ENCODE results near the gene MRPS2. TPM values are rescaled to one million over a fixed set of nuclear protein-coding genes. Genes with fewer than 3 reads are reported as not detected.

MRPS2 gene
- total and polyA plus RNA-seq, 2 of the 4 experiments (the other 2 are of a cell fraction), result 53.1 to 104 TPM

DNA sequence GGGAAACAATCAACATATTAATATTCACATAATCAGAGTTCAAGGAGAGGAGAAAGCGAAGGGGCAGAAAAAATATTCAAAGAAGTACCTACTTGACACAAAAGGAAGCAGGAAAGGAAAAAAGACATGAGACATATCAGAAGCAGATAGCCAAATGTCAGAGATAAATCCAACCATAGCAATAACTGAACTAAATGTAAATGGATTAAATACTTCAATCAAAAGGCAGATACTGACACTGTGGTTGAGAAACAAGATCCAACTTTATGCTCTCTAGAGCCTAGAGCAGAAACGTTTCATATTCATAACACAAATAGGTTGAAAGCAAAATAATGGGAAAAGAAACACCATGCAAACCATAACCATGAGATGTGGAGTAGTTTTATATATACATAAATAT is 9.0 kb downstream of the MRPS2 start:
- Histone ChIP-seq H4K20me1 (ENCODE audit: insufficient read depth, low read length) (peaks cover 11% of the 10 kb centered on the region), H3K9ac (ENCODE audit: low read depth, low read length) (no peak overlapping the region), H2AK9ac (replicated peaks; ENCODE audit: low read depth, low read length, poor library complexity) (no peak overlapping the region), H3K18ac (ENCODE audit: low read depth, low read length) (no peak overlapping the region), H3K36me3 (ENCODE audit: control insufficient read depth, insufficient read depth, low read length) (peaks cover 7% of the 10 kb centered on the region), H2BK20ac (ENCODE audit: low read depth, low read length) (no peak overlapping the region), H2BK120ac (ENCODE audit: low read depth, low read length) (no peak overlapping the region), H3K9me1 (ENCODE audit: insufficient read depth, low read length) (no peaks in the 10 kb centered on the region), H3K4me3 (ENCODE audit: insufficient read depth, low read depth, low read length) (no peak overlapping the region), H2BK15ac (ENCODE audit: low read depth, low read length) (no peak overlapping the region), H4K91ac (ENCODE audit: insufficient read depth, low read depth, low read length) (no peak overlapping the region), H3K79me1 (ENCODE audit: low read depth in 1 of 2, low read length in 2 of 2) (peaks cover 0 to 4% of the 10 kb centered on the region in 2 experiments; a peak in 1 of 4 replicates), H3K4me2 (ENCODE audit: low read depth, low read length) (no peak overlapping the region), H2AFZ (replicated peaks; ENCODE audit: low read length, poor library complexity) (no peak overlapping the region), H3K56ac (ENCODE audit: extremely low read depth, insufficient read depth, low read length) (no peak overlapping the region), H3K4me1 (ENCODE audit: control insufficient read depth, insufficient read depth, low read length) (no peaks in the 10 kb centered on the region), H4K5ac (ENCODE audit: low read depth, low read length) (no peak overlapping the region), H3K23ac (ENCODE audit: low read depth, low read length) (no peak overlapping the region), H3K27ac (ENCODE audit: insufficient read depth, low read length) (no peak overlapping the region), H3K9me3 (ENCODE audit: control insufficient read depth, insufficient read depth, low read length) (no peaks in the 10 kb centered on the region), H2BK5ac (ENCODE audit: low read depth, low read length, poor library complexity, severe bottlenecking) (no peak overlapping the region), H2AK5ac (ENCODE audit: low read depth, low read length) (no peak overlapping the region), H4K8ac (ENCODE audit: low read depth in 2 of 2, low read length in 2 of 2) (no peak overlapping the region), H3K4ac (ENCODE audit: low read depth, low read length) (no peak overlapping the region), H3K14ac (replicated peaks; ENCODE audit: low read depth, low read length) (no peak overlapping the region), H3K27me3 (ENCODE audit: control insufficient read depth, insufficient read depth, low read length) (peaks cover 2% of the 10 kb centered on the region; the same call in 1 of the 2 replicates)
- ATAC-seq (ENCODE audit: low read depth) (no peak), DNase-seq (no peak)
- intact Hi-C loops (cut with micrococcal nuclease) (no loop called here), dilution Hi-C loops (cut with HindIII; ENCODE audit: low sequenced_read_pairs, unreplicated experiment) (no loop called here), in situ Hi-C loops (cut with MboI; ENCODE audit: low sequenced_read_pairs) (no loop called here)
- ChIA-PET POLR2A (ENCODE audit: unreplicated experiment) (no interaction called here), CTCF (no interaction called here)
- TF ChIP-seq MXI1 (IDR thresholded peaks at IDR 0.05; ENCODE audit: borderline replicate concordance, low read depth, low read length) (no peak), RFX5 (IDR thresholded peaks at IDR 0.05; ENCODE audit: low read depth, low read length) (no peak), FOS (IDR thresholded peaks at IDR 0.05; ENCODE audit: low read depth, low read length) (no peak), MAFK (IDR thresholded peaks at IDR 0.05; ENCODE audit: low read depth, low read length) (no peak), RAD21 (IDR thresholded peaks at IDR 0.05; ENCODE audit: low read length) (no peak), POLR2A (IDR thresholded peaks at IDR 0.05; ENCODE audit: low read depth, low read length) (no peak), RCOR1 (IDR thresholded peaks at IDR 0.05; ENCODE audit: insufficient replicate concordance, low read length) (no peak), CHD1 (IDR thresholded peaks at IDR 0.05; ENCODE audit: low read depth, low read length) (no peak), MAZ (IDR thresholded peaks at IDR 0.05; ENCODE audit: borderline replicate concordance, low read depth, low read length) (no peak), CEBPB (IDR thresholded peaks at IDR 0.05; ENCODE audit: low read depth, low read length) (no peak), SMC3 (IDR thresholded peaks at IDR 0.05; ENCODE audit: low read depth, low read length) (no peak), NFE2L2 (IDR thresholded peaks at IDR 0.05; ENCODE audit: low read depth, low read length) (no peak), BHLHE40 (IDR thresholded peaks at IDR 0.05; ENCODE audit: low read depth, low read length) (no peak)
- TF ChIP-seq, protein P1, sequence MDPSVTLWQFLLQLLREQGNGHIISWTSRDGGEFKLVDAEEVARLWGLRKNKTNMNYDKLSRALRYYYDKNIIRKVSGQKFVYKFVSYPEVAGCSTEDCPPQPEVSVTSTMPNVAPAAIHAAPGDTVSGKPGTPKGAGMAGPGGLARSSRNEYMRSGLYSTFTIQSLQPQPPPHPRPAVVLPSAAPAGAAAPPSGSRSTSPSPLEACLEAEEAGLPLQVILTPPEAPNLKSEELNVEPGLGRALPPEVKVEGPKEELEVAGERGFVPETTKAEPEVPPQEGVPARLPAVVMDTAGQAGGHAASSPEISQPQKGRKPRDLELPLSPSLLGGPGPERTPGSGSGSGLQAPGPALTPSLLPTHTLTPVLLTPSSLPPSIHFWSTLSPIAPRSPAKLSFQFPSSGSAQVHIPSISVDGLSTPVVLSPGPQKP (IDR thresholded peaks at IDR 0.05; ENCODE audit: borderline replicate concordance, low read depth, low read length), result no peak
- TF ChIP-seq, protein P2, sequence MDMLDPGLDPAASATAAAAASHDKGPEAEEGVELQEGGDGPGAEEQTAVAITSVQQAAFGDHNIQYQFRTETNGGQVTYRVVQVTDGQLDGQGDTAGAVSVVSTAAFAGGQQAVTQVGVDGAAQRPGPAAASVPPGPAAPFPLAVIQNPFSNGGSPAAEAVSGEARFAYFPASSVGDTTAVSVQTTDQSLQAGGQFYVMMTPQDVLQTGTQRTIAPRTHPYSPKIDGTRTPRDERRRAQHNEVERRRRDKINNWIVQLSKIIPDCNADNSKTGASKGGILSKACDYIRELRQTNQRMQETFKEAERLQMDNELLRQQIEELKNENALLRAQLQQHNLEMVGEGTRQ (IDR thresholded peaks at IDR 0.05; ENCODE audit: low read depth, low read length), result no peak
- TF ChIP-seq, protein P3, sequence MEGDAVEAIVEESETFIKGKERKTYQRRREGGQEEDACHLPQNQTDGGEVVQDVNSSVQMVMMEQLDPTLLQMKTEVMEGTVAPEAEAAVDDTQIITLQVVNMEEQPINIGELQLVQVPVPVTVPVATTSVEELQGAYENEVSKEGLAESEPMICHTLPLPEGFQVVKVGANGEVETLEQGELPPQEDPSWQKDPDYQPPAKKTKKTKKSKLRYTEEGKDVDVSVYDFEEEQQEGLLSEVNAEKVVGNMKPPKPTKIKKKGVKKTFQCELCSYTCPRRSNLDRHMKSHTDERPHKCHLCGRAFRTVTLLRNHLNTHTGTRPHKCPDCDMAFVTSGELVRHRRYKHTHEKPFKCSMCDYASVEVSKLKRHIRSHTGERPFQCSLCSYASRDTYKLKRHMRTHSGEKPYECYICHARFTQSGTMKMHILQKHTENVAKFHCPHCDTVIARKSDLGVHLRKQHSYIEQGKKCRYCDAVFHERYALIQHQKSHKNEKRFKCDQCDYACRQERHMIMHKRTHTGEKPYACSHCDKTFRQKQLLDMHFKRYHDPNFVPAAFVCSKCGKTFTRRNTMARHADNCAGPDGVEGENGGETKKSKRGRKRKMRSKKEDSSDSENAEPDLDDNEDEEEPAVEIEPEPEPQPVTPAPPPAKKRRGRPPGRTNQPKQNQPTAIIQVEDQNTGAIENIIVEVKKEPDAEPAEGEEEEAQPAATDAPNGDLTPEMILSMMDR (conservative IDR thresholded peaks at IDR 0.05; ENCODE audit: low read depth, low read length), result no peak
- no TSS peak for BruUV-seq (replicated peaks)
- WGBS, 2 experiments (ENCODE audit: extremely low coverage in 2 of 2, insufficient read length in 1 of 2), result no CpG with 5 or more reads among the region's 2 CpGs
